ENCODE data around the gene MYLK.

- no peak for TF ChIP-seq CTCF (conservative IDR thresholded peaks at IDR 0.05; ENCODE audit: low read length)
- no peak for TF ChIP-seq EZH2phosphoT487 (IDR thresholded peaks at IDR 0.05; ENCODE audit: borderline replicate concordance)
Measured at GRCh38 chr3:123774474-123774873, 109.7 kb downstream of the MYLK start.

Measured in Loucy (cell line).